Occipital lobe (tissue), 2 donors: ENCODE data around the gene COL1A2. TPM values are rescaled to one million over a fixed set of nuclear protein-coding genes. Genes with fewer than 3 reads are reported as not detected.

Source experiments
- DNase-seq: peaks from one replicate; lab custom pipeline; 2025; lab: John Stamatoyannopoulos, UW
- total RNA-seq: library from RNA; depleted of rRNA; stranded (reverse); fragments of >200 nt; gene quantifications from one replicate; pipeline ENCODE4 v1.2.3, GENCODE V29; 2014

COL1A2 gene
- total RNA-seq: 124 TPM

DNA sequence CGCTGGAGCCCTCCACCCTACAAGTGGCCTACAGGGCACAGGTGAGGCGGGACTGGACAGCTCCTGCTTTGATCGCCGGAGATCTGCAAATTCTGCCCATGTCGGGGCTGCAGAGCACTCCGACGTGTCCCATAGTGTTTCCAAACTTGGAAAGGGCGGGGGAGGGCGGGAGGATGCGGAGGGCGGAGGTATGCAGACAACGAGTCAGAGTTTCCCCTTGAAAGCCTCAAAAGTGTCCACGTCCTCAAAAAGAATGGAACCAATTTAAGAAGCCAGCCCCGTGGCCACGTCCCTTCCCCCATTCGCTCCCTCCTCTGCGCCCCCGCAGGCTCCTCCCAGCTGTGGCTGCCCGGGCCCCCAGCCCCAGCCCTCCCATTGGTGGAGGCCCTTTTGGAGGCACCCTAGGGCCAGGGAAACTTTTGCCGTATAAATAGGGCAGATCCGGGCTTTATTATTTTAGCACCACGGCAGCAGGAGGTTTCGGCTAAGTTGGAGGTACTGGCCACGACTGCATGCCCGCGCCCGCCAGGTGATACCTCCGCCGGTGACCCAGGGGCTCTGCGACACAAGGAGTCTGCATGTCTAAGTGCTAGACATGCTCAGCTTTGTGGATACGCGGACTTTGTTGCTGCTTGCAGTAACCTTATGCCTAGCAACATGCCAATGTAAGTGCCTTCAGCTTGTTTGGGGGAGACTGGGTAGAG lies at the start of gene COL1A2:
Gene COL1A2, plus strand, starts transcription at position 459 of the 704 bp plus-strand sequence. Its CDS starts 137 bp downstream, at position 596.
- DNase-seq: no peak

- no peak for DNase-seq
Observed at GRCh38 chr7:94345907-94346306, 48.8 kb upstream of the COL1A2 start.

DNA sequence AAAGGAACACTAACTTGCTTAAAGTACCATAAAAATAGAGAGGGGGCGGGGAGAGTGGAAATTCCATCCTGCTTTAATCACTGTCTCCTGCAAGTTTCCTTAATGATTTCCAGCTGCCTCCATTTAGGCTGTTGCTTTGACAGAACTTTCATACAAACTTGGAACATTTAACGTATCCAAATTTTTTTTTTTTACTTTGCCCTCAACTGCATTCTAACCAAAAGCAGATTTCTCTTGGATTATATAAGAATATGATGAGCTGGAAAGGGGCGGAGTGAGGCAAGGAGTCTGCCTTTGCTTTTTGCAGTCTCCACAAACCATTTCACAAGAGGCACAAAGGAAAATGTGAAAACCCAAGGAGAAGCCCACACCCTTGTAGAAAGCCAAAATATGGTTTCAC lies 46.6 kb upstream of the COL1A2 start:
- no peak for DNase-seq

- no peak for DNase-seq
Observed at GRCh38 chr7:94350734-94351133, 44.0 kb upstream of the COL1A2 start.

DNA sequence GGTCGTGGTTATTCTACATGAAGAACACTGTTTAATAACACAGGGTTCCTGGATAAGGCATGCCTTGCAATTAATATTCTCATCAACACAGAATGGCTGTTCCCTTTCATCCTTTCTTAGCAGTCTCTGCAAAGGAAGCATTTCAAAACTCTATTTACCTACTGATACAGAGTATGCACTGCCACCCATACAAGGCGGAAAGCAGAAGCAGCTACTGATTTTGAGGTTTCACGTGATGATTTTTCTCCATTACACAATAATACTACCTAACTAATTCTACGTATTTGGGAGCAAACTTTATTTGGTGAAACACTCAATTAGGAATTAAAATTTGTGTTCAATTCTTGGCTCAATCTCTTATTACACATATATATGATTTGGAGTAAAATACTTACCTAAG lies 43.0 kb upstream of the COL1A2 start:
- no peak for DNase-seq

GRCh38 chr7:94352887-94353286 lies 41.8 kb upstream of the COL1A2 start:
- DNase-seq: no peak

GRCh38 chr7:94354953-94355352 lies 39.7 kb upstream of the COL1A2 start:
- no peak for DNase-seq

DNA sequence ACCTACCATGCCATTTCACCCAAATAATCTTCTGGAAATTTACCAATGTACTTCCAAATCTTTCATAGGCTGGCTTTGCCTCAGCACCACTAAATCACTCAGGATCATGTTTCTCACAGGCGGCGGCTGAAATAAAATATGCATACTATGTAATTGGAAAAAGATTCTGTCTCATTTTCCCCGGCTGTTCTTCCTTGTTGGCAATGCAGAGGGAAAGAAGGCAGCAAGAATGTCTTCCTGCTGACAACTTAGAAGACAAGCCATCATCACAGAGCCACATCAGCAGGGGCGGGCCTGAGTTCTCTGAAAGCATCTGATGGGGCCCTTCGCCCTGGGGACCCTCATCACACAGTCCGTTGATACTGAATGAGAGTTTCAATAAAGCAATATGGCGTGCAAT lies 39.2 kb upstream of the COL1A2 start:
- DNase-seq: no peak

DNA sequence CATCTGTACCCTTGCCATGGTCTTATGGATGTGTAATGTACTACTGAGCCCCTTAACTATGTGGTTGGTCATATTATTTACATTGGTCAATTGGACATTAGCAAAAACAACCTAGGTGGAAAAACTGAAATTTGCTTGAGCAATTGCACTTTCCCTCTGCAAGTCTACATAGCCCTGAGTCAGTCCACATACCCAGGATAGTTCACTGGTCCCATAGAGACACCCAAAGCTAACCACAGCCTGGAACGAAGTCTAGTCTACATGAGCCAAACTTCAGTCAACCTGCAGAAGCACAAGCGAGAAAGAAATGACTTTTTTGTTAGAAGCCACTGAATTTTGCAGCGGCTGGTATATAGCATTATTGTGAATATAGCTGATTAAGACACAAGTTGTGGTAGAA lies 37.6 kb upstream of the COL1A2 start:
- no peak for DNase-seq

DNA sequence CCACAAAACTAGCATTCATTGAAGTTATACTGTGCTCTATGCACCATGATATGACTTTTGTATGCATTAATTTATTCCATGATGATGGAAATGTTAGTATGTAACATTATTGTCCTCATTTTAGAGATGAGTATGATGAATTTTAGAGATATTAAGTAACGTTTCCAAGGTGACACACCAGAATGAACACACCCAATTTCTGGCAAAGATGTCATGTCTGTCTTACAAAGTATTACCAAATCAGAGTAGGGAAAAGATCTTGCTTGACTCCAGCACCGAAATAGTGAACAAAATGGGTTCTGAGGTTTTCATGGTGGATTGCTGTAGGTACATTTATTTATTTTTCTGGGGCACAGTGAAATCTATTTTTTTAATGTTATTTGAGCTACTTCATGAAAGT lies 33.8 kb upstream of the COL1A2 start:
- DNase-seq: no peak

GRCh38 chr7:94362276-94362675 lies 32.4 kb upstream of the COL1A2 start:
- no peak for DNase-seq

- no peak for DNase-seq
Observed at GRCh38 chr7:94364816-94365215, 29.9 kb upstream of the COL1A2 start.

DNA sequence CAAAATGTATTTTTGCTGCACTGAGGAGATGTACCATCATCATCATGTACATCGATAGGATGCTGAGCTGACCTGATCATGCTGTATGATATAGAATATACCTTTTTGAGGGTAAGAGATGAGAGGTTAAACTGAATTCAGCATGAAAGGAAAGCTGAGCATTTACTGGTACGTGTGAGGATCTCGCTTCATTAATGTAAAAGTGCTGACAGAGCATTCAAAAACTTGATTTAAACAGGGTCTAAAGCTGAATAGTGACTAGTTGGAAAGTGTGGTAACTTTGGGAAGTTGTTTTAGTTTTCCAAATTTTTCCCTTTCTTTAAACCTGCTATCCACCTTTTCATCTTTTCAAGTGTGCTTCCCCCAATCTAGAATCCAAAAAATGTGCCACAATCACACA lies 28.5 kb upstream of the COL1A2 start:
- DNase-seq: no peak

GRCh38 chr7:94366832-94367231 lies 27.9 kb upstream of the COL1A2 start:
- DNase-seq: no peak

DNA sequence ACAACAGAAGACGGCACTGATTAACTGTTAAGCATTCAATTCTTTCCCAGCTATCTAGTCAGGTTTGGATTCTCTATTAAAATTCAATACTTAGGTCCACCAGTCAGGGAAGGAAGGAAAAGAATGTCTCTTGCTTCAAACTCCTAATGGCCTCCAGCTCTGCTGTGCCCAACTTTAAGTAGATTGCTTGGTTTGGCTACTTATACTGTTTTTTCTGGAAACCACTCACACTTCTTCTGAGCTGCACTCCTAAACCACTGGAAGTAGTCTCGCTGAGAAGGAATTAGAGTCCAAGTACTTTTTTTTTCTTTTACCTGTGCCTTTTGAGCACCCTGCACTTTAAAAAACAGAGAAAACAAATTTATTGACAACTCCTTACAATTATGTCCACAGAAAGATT lies 26.7 kb upstream of the COL1A2 start:
- no peak for DNase-seq

GRCh38 chr7:94368371-94368791 lies 26.3 kb upstream of the COL1A2 start:
- no peak for DNase-seq

GRCh38 chr7:94374231-94374630 lies 20.5 kb upstream of the COL1A2 start:
- no peak for DNase-seq

DNA sequence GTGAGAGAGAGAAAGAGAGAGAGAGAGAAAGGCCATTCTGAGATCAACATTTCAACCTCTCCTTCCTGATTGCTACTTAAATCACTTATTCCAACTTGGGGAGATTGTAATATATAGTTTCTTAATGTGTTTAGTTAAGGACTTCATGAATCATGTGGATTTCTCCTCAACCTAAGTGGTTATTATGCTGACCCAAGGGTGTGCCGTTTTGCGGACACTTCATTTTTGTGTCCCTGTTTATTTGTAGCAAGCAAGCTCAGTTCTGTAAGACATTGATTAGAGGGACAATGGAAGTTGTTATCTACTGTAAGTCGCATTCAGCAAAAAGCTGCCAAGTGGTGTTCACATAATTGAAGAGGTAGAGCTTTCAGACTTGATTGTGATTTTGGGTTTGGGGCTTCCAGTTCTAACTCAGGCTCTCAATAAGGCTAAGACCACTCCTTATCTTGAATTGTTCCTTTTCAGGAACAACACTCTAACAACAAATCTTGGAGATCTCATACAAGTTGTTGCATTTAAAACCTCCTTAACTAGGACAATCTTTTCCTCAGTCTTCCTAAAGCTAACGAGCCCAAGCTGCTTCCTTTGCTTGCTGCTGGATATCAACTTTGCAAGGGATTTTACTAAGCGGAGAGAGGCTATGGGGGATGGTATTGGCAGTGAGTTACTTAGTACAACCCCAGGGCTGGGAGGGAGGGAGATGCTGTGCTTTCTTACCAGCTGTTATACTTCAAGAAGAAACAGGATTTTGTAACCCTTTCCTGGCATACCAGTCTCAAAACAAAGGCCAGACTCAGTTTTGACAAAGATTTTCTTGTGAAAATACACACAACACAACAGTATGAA lies 19.8 kb upstream of the COL1A2 start:
- no peak for DNase-seq

- no peak for DNase-seq
Observed at GRCh38 chr7:94375691-94376090, 19.0 kb upstream of the COL1A2 start.

DNA sequence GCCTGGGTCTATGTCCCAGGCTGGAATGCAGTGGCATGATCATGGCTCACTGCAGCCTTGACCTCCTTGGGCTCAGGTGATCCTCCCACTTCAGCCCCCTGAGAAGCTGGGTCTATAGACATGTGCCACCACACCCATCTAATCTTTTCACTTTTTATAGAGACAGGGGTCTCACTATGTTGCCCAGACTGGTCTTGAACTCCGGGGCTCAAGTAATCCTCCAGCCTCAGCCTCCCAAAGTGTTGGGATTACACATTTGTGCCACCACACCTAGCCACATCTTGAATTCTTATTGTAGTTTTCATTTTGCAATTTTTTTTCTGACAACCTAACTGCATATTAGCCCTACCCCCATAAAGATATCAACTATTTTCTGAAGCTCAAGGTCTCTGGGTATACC lies 18.4 kb upstream of the COL1A2 start:
- no peak for DNase-seq

GRCh38 chr7:94378356-94378755 lies 16.3 kb upstream of the COL1A2 start:
- DNase-seq: no peak

GRCh38 chr7:94380264-94380663 lies 14.4 kb upstream of the COL1A2 start:
- no peak for DNase-seq

- no peak for DNase-seq
Observed at GRCh38 chr7:94382132-94382531, 12.6 kb upstream of the COL1A2 start.
